WTC11 (cell line): ENCODE measurements around the gene MTM1. TPM values are rescaled to one million over a fixed set of nuclear protein-coding genes. Genes with fewer than 3 reads are reported as not detected.

Source experiments
- ATAC-seq: fragments of 200-7000 bp; cut with Tn5 transposase; 2 replicates; pipeline ENCODE4 v1.10.0; 2021; ENCODE audit warnings: mild to moderate bottlenecking, moderate library complexity
- CTCF ChIA-PET: fragments of 300-600 bp; sonication (Branson Sonifier 250); formaldehyde crosslinking; loops from one replicate; lab custom pipeline; 2021; ENCODE audit warnings: antibody characterized with exemption; lab: Charles Lee
- POLR2A ChIA-PET: fragments of 350-600 bp; sonication (Branson Sonifier 250); formaldehyde crosslinking; loops from one replicate; lab custom pipeline; 2021; ENCODE audit warnings: antibody characterized with exemption; lab: Charles Lee
- DNase-seq: peaks from one replicate; pipeline ENCODE4 v3.0.0; 2021; ENCODE audit warnings: low spot score
- H3K27ac Mint-ChIP-seq: 2 replicates; pipeline ENCODE4 v1.8.0; 2021; ENCODE audit warnings: mixed read lengths
- H3K27me3 Mint-ChIP-seq: 2 replicates; pipeline ENCODE4 v1.8.0; 2021; ENCODE audit warnings: low read depth, mild to moderate bottlenecking, moderate library complexity, mixed read lengths
- H3K36me3 Mint-ChIP-seq: 2 replicates; pipeline ENCODE4 v1.8.0; 2021; ENCODE audit warnings: mixed read lengths
- H3K4me1 Mint-ChIP-seq: 2 replicates; pipeline ENCODE4 v1.8.0; 2022; ENCODE audit warnings: mixed read lengths
- H3K4me3 Mint-ChIP-seq: 2 replicates; pipeline ENCODE4 v1.8.0; 2021; ENCODE audit warnings: mild to moderate bottlenecking, moderate library complexity, mixed read lengths
- H3K9me3 Mint-ChIP-seq: 2 replicates; pipeline ENCODE4 v1.8.0; 2021; ENCODE audit warnings: mixed read lengths
- ATF1 ChIP-seq: sonication (generic); formaldehyde crosslinking; IDR thresholded peaks from 2 replicates; pipeline ENCODE4 v1.8.1; 2023; ENCODE audit warnings: mild to moderate bottlenecking, moderate library complexity, missing genetic modification reagents
- ELF4 ChIP-seq: sonication (generic); formaldehyde crosslinking; IDR thresholded peaks from 2 replicates; pipeline ENCODE4 v1.8.1; 2022; ENCODE audit warnings: low read depth, mild to moderate bottlenecking, moderate library complexity, missing genetic modification reagents
- GRHL2 ChIP-seq: fragments of 250-450 bp; sonication (Bioruptor Pico); IDR thresholded peaks from 2 replicates; pipeline ENCODE4 v1.8.0; 2022; ENCODE audit warnings: mild to moderate bottlenecking, moderate library complexity; ENCODE audit not compliant: insufficient replicate concordance, severe bottlenecking
- MXD4 ChIP-seq: fragments of 250-450 bp; sonication (Bioruptor Pico); IDR thresholded peaks from 2 replicates; pipeline ENCODE4 v1.8.0; 2021; ENCODE audit warnings: mild to moderate bottlenecking, moderate library complexity, borderline replicate concordance
- NFYB ChIP-seq: sonication (generic); formaldehyde crosslinking; conservative IDR thresholded peaks from 2 replicates; pipeline ENCODE4 v1.8.0; 2022; ENCODE audit warnings: low read depth, missing genetic modification reagents
- RORB ChIP-seq: fragments of 250-450 bp; sonication (Bioruptor Pico); IDR thresholded peaks from 2 replicates; pipeline ENCODE4 v1.9.0; 2021; ENCODE audit warnings: mild to moderate bottlenecking
- SMAD4 ChIP-seq: sonication (generic); formaldehyde crosslinking; IDR thresholded peaks from 2 replicates; pipeline ENCODE4 v1.8.0; 2022; ENCODE audit warnings: mild to moderate bottlenecking, missing genetic modification reagents
- TCF7 ChIP-seq: sonication (generic); formaldehyde crosslinking; IDR thresholded peaks from 2 replicates; pipeline ENCODE4 v1.8.0; 2022; ENCODE audit warnings: mild to moderate bottlenecking, low read depth, missing genetic modification reagents, moderate library complexity
- ZNF263 ChIP-seq: sonication (generic); formaldehyde crosslinking; IDR thresholded peaks from 2 replicates; pipeline ENCODE4 v1.8.1; 2022; ENCODE audit warnings: low read depth, mild to moderate bottlenecking, moderate library complexity, missing genetic modification reagents
- ZNF317 ChIP-seq: sonication (generic); formaldehyde crosslinking; IDR thresholded peaks from 2 replicates; pipeline ENCODE4 v1.8.1; 2023; ENCODE audit warnings: low read depth, mild to moderate bottlenecking, moderate library complexity, missing genetic modification reagents, borderline replicate concordance
- ZNF416 ChIP-seq: fragments of 250-450 bp; sonication (Bioruptor Pico); IDR thresholded peaks from 2 replicates; pipeline ENCODE4 v1.9.0; 2021; ENCODE audit warnings: mild to moderate bottlenecking, inconsistent platforms
- ZNF423 ChIP-seq: fragments of 250-450 bp; sonication (Bioruptor Pico); IDR thresholded peaks from 2 replicates; pipeline ENCODE4 v2.1.2; 2022; ENCODE audit warnings: mild to moderate bottlenecking, moderate library complexity
- total RNA-seq: library from RNA; stranded (reverse); gene quantifications from 3 replicates; pipeline ENCODE4 v1.2.3, GENCODE V29; 2021
- TF ChIP-seq, protein P1 (sequence below): sonication (generic); formaldehyde crosslinking; IDR thresholded peaks from 2 replicates; pipeline ENCODE4 v1.8.1; 2022; ENCODE audit warnings: low read depth, missing genetic modification reagents, borderline replicate concordance
- TF ChIP-seq, protein P2 (sequence below): sonication (generic); formaldehyde crosslinking; IDR thresholded peaks from 2 replicates; pipeline ENCODE4 v1.8.1; 2023; ENCODE audit warnings: mild to moderate bottlenecking, missing genetic modification reagents, moderate library complexity
- TF ChIP-seq, protein P3 (sequence below): fragments of 250-450 bp; sonication (Bioruptor Pico); IDR thresholded peaks from 2 replicates; pipeline ENCODE4 v1.9.0; 2021; ENCODE audit warnings: mild to moderate bottlenecking, borderline replicate concordance
- TF ChIP-seq, protein P4 (sequence below): sonication (generic); formaldehyde crosslinking; conservative IDR thresholded peaks from 2 replicates; pipeline ENCODE4 v1.8.1; 2022; ENCODE audit warnings: mild to moderate bottlenecking, missing genetic modification reagents
- TF ChIP-seq, protein P5 (sequence below): sonication (generic); formaldehyde crosslinking; IDR thresholded peaks from 2 replicates; pipeline ENCODE4 v1.8.0; 2022; ENCODE audit warnings: mild to moderate bottlenecking, missing genetic modification reagents
- TF ChIP-seq, protein P6 (sequence below): sonication (generic); formaldehyde crosslinking; IDR thresholded peaks from 2 replicates; pipeline ENCODE4 v1.8.0; 2022; ENCODE audit warnings: mild to moderate bottlenecking, missing genetic modification reagents
- TF ChIP-seq, protein P7 (sequence below): sonication (generic); formaldehyde crosslinking; IDR thresholded peaks from 2 replicates; pipeline ENCODE4 v1.8.0; 2023; ENCODE audit warnings: mild to moderate bottlenecking, missing genetic modification reagents

Gene MTM1
- total RNA-seq, 1 experiment from 2014 or later: 10.4 TPM

DNA sequence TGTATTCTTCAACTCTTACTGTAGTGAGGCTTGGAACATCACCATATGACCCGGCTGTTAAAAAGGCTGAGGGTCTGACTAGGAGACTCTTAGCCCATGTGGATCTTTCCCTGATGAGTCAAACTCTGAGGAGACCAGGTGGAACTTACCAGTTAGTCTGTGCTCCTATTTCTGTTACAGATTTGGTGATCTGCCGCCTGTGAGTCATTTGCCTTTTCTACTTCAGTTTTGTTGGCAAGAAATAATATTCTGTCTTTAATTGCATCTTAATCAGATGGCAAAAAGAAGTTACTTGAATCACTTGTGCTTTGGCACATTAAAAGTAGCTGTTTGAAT, 48.4 kb downstream of the MTM1 start (continued):
- TF ChIP-seq, protein P1, sequence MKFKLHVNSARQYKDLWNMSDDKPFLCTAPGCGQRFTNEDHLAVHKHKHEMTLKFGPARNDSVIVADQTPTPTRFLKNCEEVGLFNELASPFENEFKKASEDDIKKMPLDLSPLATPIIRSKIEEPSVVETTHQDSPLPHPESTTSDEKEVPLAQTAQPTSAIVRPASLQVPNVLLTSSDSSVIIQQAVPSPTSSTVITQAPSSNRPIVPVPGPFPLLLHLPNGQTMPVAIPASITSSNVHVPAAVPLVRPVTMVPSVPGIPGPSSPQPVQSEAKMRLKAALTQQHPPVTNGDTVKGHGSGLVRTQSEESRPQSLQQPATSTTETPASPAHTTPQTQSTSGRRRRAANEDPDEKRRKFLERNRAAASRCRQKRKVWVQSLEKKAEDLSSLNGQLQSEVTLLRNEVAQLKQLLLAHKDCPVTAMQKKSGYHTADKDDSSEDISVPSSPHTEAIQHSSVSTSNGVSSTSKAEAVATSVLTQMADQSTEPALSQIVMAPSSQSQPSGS: no peak
- TF ChIP-seq SMAD4 (CRISPR knock-in tag) (no peak), ZNF263 (CRISPR knock-in tag) (no peak), ELF4 (CRISPR knock-in tag) (no peak)
- TF ChIP-seq, protein P2, sequence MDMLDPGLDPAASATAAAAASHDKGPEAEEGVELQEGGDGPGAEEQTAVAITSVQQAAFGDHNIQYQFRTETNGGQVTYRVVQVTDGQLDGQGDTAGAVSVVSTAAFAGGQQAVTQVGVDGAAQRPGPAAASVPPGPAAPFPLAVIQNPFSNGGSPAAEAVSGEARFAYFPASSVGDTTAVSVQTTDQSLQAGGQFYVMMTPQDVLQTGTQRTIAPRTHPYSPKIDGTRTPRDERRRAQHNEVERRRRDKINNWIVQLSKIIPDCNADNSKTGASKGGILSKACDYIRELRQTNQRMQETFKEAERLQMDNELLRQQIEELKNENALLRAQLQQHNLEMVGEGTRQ (CRISPR knock-in tag): no peak

DNA sequence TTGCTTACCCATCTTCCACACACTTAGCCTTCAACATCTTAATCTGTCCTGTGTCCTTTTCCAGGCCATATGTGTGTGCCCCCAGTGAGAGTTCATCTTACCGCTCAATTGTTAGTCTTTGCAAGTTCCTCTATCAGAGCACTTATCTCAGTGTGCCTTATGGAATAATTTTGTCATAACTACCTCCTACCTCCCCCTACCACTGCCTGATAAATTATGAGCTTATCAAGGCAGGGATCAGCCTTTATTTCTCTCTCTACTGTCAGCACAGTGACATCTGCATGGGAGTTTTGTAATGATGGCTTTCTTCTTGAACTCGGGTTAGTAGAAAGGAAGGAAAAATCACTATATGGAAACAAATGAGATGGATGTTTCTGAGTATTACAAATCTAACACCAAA, 53.2 kb downstream of the MTM1 start:
- Mint-ChIP-seq H3K27me3 (no peaks in the 10 kb centered on the region), H3K36me3 (peaks cover 10% of the 10 kb centered on the region), H3K9me3 (no peaks in the 10 kb centered on the region), H3K27ac (no peak overlapping the region), H3K4me3 (no peak overlapping the region), H3K4me1 (peaks cover 9% of the 10 kb centered on the region)
- TF ChIP-seq, protein P3, sequence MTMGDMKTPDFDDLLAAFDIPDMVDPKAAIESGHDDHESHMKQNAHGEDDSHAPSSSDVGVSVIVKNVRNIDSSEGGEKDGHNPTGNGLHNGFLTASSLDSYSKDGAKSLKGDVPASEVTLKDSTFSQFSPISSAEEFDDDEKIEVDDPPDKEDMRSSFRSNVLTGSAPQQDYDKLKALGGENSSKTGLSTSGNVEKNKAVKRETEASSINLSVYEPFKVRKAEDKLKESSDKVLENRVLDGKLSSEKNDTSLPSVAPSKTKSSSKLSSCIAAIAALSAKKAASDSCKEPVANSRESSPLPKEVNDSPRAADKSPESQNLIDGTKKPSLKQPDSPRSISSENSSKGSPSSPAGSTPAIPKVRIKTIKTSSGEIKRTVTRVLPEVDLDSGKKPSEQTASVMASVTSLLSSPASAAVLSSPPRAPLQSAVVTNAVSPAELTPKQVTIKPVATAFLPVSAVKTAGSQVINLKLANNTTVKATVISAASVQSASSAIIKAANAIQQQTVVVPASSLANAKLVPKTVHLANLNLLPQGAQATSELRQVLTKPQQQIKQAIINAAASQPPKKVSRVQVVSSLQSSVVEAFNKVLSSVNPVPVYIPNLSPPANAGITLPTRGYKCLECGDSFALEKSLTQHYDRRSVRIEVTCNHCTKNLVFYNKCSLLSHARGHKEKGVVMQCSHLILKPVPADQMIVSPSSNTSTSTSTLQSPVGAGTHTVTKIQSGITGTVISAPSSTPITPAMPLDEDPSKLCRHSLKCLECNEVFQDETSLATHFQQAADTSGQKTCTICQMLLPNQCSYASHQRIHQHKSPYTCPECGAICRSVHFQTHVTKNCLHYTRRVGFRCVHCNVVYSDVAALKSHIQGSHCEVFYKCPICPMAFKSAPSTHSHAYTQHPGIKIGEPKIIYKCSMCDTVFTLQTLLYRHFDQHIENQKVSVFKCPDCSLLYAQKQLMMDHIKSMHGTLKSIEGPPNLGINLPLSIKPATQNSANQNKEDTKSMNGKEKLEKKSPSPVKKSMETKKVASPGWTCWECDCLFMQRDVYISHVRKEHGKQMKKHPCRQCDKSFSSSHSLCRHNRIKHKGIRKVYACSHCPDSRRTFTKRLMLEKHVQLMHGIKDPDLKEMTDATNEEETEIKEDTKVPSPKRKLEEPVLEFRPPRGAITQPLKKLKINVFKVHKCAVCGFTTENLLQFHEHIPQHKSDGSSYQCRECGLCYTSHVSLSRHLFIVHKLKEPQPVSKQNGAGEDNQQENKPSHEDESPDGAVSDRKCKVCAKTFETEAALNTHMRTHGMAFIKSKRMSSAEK (CRISPR knock-in tag): no peak
- TF ChIP-seq, protein P4, sequence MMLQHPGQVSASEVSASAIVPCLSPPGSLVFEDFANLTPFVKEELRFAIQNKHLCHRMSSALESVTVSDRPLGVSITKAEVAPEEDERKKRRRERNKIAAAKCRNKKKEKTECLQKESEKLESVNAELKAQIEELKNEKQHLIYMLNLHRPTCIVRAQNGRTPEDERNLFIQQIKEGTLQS (CRISPR knock-in tag): no peak
- TF ChIP-seq, protein P5, sequence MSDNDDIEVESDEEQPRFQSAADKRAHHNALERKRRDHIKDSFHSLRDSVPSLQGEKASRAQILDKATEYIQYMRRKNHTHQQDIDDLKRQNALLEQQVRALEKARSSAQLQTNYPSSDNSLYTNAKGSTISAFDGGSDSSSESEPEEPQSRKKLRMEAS (CRISPR knock-in tag): no peak
- no peak for TF ChIP-seq ZNF423 (CRISPR knock-in tag)
- TF ChIP-seq, protein P6, sequence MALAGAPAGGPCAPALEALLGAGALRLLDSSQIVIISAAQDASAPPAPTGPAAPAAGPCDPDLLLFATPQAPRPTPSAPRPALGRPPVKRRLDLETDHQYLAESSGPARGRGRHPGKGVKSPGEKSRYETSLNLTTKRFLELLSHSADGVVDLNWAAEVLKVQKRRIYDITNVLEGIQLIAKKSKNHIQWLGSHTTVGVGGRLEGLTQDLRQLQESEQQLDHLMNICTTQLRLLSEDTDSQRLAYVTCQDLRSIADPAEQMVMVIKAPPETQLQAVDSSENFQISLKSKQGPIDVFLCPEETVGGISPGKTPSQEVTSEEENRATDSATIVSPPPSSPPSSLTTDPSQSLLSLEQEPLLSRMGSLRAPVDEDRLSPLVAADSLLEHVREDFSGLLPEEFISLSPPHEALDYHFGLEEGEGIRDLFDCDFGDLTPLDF (CRISPR knock-in tag): no peak
- TF ChIP-seq TCF7 (CRISPR knock-in tag): no peak
- no peak for TF ChIP-seq MXD4
- no peak for TF ChIP-seq ZNF263 (CRISPR knock-in tag)
- no peak for TF ChIP-seq ATF1 (CRISPR knock-in tag)
- TF ChIP-seq NFYB: no peak
- TF ChIP-seq GRHL2 (CRISPR knock-in tag): no peak
- no peak for TF ChIP-seq ZNF416 (CRISPR knock-in tag)
- TF ChIP-seq ZNF317 (CRISPR knock-in tag): no peak
- TF ChIP-seq, protein P7, sequence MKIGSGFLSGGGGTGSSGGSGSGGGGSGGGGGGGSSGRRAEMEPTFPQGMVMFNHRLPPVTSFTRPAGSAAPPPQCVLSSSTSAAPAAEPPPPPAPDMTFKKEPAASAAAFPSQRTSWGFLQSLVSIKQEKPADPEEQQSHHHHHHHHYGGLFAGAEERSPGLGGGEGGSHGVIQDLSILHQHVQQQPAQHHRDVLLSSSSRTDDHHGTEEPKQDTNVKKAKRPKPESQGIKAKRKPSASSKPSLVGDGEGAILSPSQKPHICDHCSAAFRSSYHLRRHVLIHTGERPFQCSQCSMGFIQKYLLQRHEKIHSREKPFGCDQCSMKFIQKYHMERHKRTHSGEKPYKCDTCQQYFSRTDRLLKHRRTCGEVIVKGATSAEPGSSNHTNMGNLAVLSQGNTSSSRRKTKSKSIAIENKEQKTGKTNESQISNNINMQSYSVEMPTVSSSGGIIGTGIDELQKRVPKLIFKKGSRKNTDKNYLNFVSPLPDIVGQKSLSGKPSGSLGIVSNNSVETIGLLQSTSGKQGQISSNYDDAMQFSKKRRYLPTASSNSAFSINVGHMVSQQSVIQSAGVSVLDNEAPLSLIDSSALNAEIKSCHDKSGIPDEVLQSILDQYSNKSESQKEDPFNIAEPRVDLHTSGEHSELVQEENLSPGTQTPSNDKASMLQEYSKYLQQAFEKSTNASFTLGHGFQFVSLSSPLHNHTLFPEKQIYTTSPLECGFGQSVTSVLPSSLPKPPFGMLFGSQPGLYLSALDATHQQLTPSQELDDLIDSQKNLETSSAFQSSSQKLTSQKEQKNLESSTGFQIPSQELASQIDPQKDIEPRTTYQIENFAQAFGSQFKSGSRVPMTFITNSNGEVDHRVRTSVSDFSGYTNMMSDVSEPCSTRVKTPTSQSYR (CRISPR knock-in tag): no peak
- TF ChIP-seq RORB (CRISPR knock-in tag): no peak
- ChIA-PET POLR2A (no interaction called here), CTCF (no interaction called here)
- DNase-seq: no peak
- no peak for ATAC-seq
